Stomach (tissue), 9 donors: ENCODE measurements around the gene RAB2B. TPM values are rescaled to one million over a fixed set of nuclear protein-coding genes. Genes with fewer than 3 reads are reported as not detected.

Experiments used
- DNase-seq, 2 donors: peaks; one replicate each; pipeline versions ENCODE4 v3.0.0 to v3.0.0-alpha.2; 2013 to 2019
- H3K27ac ChIP-seq, 5 donors: fragments of 200-600 bp in 4 of 5; sonication (generic) in 4 of 5; one replicate each; pipeline ENCODE4 v1.5.1; 2013 to 2019; ENCODE audit warnings: mild to moderate bottlenecking in 1 of 5, moderate library complexity in 1 of 5
- H3K27me3 ChIP-seq, 3 donors: fragments of 200-600 bp; sonication (generic); one replicate each; pipeline ENCODE4 v1.5.1; 2017 to 2019; ENCODE audit warnings: mixed run types in 1 of 3
- H3K36me3 ChIP-seq, 4 donors: fragments of 200-600 bp; sonication (generic); 1 replicate in 3 of 4; 2 replicates in 1 of 4; pipeline ENCODE4 v1.5.1; 2016 to 2019
- H3K4me1 ChIP-seq, 4 donors: fragments of 200-600 bp; sonication (generic); one replicate each; pipeline ENCODE4 v1.5.1; 2016 to 2019
- H3K4me3 ChIP-seq, 4 donors: fragments of 200-600 bp; sonication (generic) in 3 of 4; one replicate each; pipeline ENCODE4 v1.5.1; 2016 to 2019; ENCODE audit warnings: mild to moderate bottlenecking in 1 of 4
- H3K9me3 ChIP-seq, 4 donors: fragments of 200-600 bp; sonication (generic); one replicate each; pipeline ENCODE4 v1.5.1; 2016 to 2019
- CTCF ChIP-seq, 7 experiments: fragments of 450-650 bp in 4 of 7; fragments of 200-600 bp in 3 of 7; sonication (generic) in 3 of 7; IDR thresholded peaks; one replicate each; pipeline ENCODE4 v1.5.1; 2016 to 2019; ENCODE audit warnings: antibody characterized with exemption in 7 of 7, control low read depth in 2 of 7, mild to moderate bottlenecking in 1 of 7
- EP300 ChIP-seq: sonication (generic); formaldehyde crosslinking; IDR thresholded peaks from one replicate; pipeline ENCODE4 v1.6.1; 2017; ENCODE audit warnings: antibody characterized with exemption
- POLR2A ChIP-seq, 4 donors: fragments of 450-650 bp; IDR thresholded peaks; one replicate each; pipeline ENCODE4 v1.6.1; 2016; ENCODE audit warnings: antibody characterized with exemption in 4 of 4, control low read depth in 2 of 4, mild to moderate bottlenecking in 1 of 4, moderate library complexity in 1 of 4
- POLR2AphosphoS5 ChIP-seq, 3 donors: sonication (generic); formaldehyde crosslinking; IDR thresholded peaks; one replicate each; pipeline ENCODE4 v1.6.1; 2016; ENCODE audit warnings: antibody characterized with exemption in 3 of 3
- WGBS, 5 donors: extraction: QIAGEN DNeasy Blood & Tissue Kit in 3 of 5; methylation state at CpG; one replicate each; pipeline versions ENCODE4 v1.1.5 to v1.1.7; 2013 to 2018; 5-methylcytosine and 5-hydroxymethylcytosine counted together
- intact Hi-C: fragments of 100-400 bp; cut with DNase I; formaldehyde crosslinking; loops from one replicate; pipeline ENCODE4 v1.15.1; 2023; ENCODE audit warnings: low total_unique reads
- polyA plus RNA-seq, 3 donors: library from polyadenylated mRNA; stranded (reverse); fragments of 200-250 nt; gene quantifications; one replicate each; pipeline ENCODE4 v1.2.3, GENCODE V29; 2013
- total RNA-seq, 5 donors: library from RNA; depleted of rRNA; stranded (reverse); fragments of >200 nt; gene quantifications; one replicate each; pipeline versions ENCODE4 v1.1.0 to v1.2.3, GENCODE V29; 2014 to 2016
- donor health status: healthy with polysubstance abuse.
- donor health status: Bipolar disorder and iron deficiency.
- donor health status: healthy.

The RAB2B gene
- total and polyA plus RNA-seq, 8 donors: 6.1 to 38.6 (median 15.2) TPM

GRCh38 chr14:21476523-21476924 is 235 bp downstream of the RAB2B start:
- Histone ChIP-seq H3K27ac (peak overlapping the region; percentile 85 to 95 (median 87)), H3K27me3 (no peaks in the 10 kb centered on the region), H3K4me3 (peak overlapping the region; percentile 88 to 93 (median 90)), H3K9me3 (no peaks in the 10 kb centered on the region), H3K4me1 (peaks cover 13 to 42% (median 33%) of the 10 kb centered on the region in 4 donors), H3K36me3 (peaks cover 8 to 54% (median 33%) of the 10 kb centered on the region in 4 donors)
- intact Hi-C loops: no loop called here
- peak; percentile 93 to 95 for DNase-seq
- no peak for TF ChIP-seq POLR2A (IDR thresholded peaks at IDR 0.05)
- TF ChIP-seq CTCF (IDR thresholded peaks at IDR 0.05): no peak
- no peak for TF ChIP-seq EP300
- TF ChIP-seq POLR2AphosphoS5 (IDR thresholded peaks at IDR 0.05): peak in 2 of 3 donors; percentile 41 to 54
- WGBS, 5 donors: 0 to 2% (median 2%) methylated on average over 10 to 27 of the region's 27 CpGs

- WGBS, 5 donors: 15 to 30% (median 19%) methylated on average over 10 of the region's 10 CpGs
- H3K27ac ChIP-seq: peak overlapping the region; percentile 85 to 95 (median 87)
- intact Hi-C loops: no loop called here
Observed at GRCh38 chr14:21475767-21476522, 814 bp downstream of the RAB2B start.

GRCh38 chr14:21467616-21468015 is 9.1 kb downstream of the RAB2B start:
- no peak for TF ChIP-seq POLR2AphosphoS5 (IDR thresholded peaks at IDR 0.05)
- peak in 1 of 2 donors; percentile 36 for DNase-seq

More at GRCh38 chr14:21475767-21476522, 814 bp downstream of the RAB2B start:
- no peak for TF ChIP-seq POLR2AphosphoS5 (IDR thresholded peaks at IDR 0.05)
- no peak for TF ChIP-seq CTCF (IDR thresholded peaks at IDR 0.05)
- TF ChIP-seq EP300: no peak
- TF ChIP-seq POLR2A (IDR thresholded peaks at IDR 0.05): no peak
- no peaks in the 10 kb centered on the region for H3K27me3 ChIP-seq
- DNase-seq: no peak
- peaks cover 6 to 53% (median 31%) of the 10 kb centered on the region in 4 donors for H3K36me3 ChIP-seq
- peak overlapping the region; percentile 88 to 93 (median 90) for H3K4me3 ChIP-seq
- peaks cover 13 to 36% (median 31%) of the 10 kb centered on the region in 4 donors for H3K4me1 ChIP-seq
- no peaks in the 10 kb centered on the region for H3K9me3 ChIP-seq

GRCh38 chr14:21455912-21456667 is 20.7 kb downstream of the RAB2B start, which contains the start of gene CHD8:
TSS of gene CHD8 (minus strand) at chr14:21456123. CDS start at chr14:21431643, 24,480 bp downstream.
- WGBS, 5 donors: 0 to 1% (median 0%) methylated on average over 36 of the region's 36 CpGs
- Histone ChIP-seq H3K4me3 (peak within 1 kb of the TSS; percentile 77 to 89 (median 81)), H3K36me3 (peaks cover 4 to 30% (median 27%) of the 10 kb centered on the region in 4 donors), H3K27me3 (no peaks in the 10 kb centered on the region), H3K27ac (peak within 1 kb of the TSS; percentile 93 to 97 (median 95)), H3K4me1 (peaks cover 19 to 46% (median 36%) of the 10 kb centered on the region in 4 donors), H3K9me3 (no peaks in the 10 kb centered on the region)
- peak; percentile 100 for DNase-seq
- peak in 5 of 7 experiments; percentile 33 to 62 (median 51) for TF ChIP-seq CTCF (IDR thresholded peaks at IDR 0.05)
- no peak for TF ChIP-seq EP300
- peak in 1 of 4 donors; percentile 61 for TF ChIP-seq POLR2A (IDR thresholded peaks at IDR 0.05)
- peak; percentile 74 to 96 (median 92) for TF ChIP-seq POLR2AphosphoS5 (IDR thresholded peaks at IDR 0.05)
- intact Hi-C loops: no loop called here

More at GRCh38 chr14:21467616-21468015, 9.1 kb downstream of the RAB2B start:
- Histone ChIP-seq H3K27me3 (no peaks in the 10 kb centered on the region), H3K36me3 (peaks cover 35 to 96% (median 72%) of the 10 kb centered on the region in 4 donors), H3K9me3 (no peaks in the 10 kb centered on the region), H3K27ac (no peak overlapping the region), H3K4me3 (no peak overlapping the region), H3K4me1 (no peaks in the 10 kb centered on the region)
- WGBS, 5 donors: 62 to 90% (median 80%) methylated on average over 1 of the region's 1 CpG
- intact Hi-C loops: no loop called here
